Fibroblast of skin of scalp (primary cell): ENCODE results near the gene FOXP2. TPM values are rescaled to one million over a fixed set of nuclear protein-coding genes. Genes with fewer than 3 reads are reported as not detected.
"Not testable (repeated sequence)": the region's sequence is repeated elsewhere in the genome, so short reads cannot be mapped to it uniquely, and the experiment has no call there.

ENCODE experiments used
- DNase-seq: peaks from one replicate; pipeline ENCODE4 v3.0.0-alpha.2; 2013
- polyA plus RNA-seq, 2 experiments: library from polyadenylated mRNA; unstranded; fragments of 120-200 nt; gene quantifications; one replicate each; pipeline ENCODE4 v1.2.1, GENCODE V29; 2013; ENCODE audit not compliant: insufficient read length in 2 of 2

The FOXP2 gene
- polyA plus RNA-seq (2013, experiment 1 of 2; ENCODE audit: insufficient read length) = 11.1 TPM
- 11.5 TPM for polyA plus RNA-seq (2013, experiment 2 of 2; ENCODE audit: insufficient read length)

DNA sequence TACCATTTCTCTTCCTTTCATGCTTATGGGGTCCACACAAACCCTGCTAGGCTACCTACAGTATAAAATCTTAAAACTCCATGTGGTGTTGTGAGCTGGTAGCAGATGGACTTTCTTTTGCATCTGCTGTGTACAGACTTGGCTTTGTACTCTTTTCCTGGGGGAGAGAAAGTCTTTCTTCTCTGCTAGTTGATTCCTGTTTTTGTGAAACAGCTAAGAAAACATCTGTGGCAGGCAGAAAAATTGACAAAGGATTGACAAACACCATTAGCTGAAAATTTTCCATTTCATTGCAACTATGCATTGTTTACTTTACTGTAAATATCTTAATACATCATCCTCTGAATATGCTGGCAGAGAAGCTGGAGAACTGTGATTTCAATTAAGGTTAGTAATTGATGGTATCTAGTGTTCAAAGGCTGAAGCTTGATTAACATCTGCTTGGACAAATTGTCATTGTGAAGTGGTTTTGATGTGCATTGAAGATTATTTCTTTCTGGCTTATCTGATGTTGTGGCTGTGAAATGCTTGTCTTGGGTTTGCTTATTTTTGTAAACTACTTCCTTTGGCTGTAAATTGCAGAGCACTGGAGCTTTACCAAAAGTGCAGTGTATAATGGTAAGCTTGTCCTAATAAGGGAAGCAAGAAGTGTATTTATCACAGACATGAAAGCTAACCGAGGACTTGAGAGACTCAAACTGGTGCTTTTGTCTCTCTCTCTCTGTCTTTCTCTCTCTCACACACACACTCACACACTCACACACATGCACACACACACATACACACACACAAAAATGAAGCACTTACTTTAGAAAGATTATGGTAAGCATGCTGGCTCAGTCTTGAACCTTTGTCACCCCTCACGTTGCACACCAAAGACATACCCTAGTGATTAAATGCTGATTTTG, at the start of gene FOXP2:
TSS of gene FOXP2 (plus strand) at position 660 of the 908 bp plus-strand sequence. CDS start 11,697 bp downstream, outside the sequence.
- peak; percentile 32 for DNase-seq

GRCh38 chr7:114365791-114366190, 48.8 kb upstream of the FOXP2 start:
- DNase-seq = peak; percentile 4

DNA sequence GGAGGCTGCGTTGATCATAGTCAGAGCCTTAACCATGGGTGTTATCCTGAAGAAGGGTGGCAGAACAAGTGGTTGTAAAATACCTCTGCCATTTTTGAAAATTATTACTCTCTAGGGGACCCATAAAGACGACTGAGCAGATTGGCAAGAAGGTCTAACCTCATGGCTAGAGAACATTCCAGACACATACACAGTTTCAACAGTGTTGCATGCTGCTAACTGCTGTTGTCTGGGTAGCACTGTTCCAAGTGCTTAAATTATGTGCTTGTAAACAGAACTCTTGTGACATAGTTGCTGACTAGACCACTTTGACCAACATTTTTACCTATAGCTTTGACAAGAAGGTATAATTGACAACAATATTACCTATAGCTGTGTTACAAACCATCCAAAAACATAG, 46.1 kb upstream of the FOXP2 start:
- no peak for DNase-seq

DNA sequence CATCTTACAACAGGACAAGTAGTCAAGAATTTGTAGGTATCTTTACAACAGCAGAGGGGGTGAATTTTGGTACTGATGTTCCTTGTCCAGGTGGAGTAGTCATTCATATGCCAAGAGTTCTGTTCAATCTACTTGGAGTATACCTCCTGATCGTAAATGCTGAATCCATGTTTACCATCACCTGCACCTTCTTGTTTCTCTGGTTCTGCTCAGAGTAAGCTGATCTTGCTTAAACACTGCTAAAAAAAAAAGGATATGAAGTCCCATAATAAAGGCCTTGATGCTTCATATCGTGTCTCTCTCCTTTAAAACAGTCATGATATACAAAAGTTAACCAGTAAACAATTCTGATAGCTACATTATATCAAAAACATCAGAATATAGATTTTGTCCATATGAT, 45.3 kb upstream of the FOXP2 start:
- DNase-seq = no peak

DNA sequence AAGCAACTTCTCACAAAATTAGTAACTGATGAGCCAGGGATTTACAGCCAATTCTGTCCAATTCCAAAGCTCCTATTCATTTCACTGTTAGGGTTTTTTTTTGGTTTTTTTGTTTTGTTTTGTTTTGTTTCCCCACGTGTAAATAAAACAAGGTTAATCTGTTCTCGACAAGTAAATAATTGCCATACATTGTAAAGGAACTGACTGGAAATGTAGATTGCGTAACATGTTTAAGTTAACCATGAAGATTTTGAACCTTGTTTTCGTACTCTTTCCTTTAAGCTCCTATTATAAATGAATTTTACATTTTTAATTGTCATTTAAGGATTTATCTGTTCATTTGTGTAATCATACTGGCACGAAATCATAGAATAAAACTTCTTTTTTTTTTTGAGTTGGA, 42.0 kb upstream of the FOXP2 start:
- no peak for DNase-seq

- no peak for DNase-seq
Observed at GRCh38 chr7:114375907-114376306, 38.7 kb upstream of the FOXP2 start.

DNA sequence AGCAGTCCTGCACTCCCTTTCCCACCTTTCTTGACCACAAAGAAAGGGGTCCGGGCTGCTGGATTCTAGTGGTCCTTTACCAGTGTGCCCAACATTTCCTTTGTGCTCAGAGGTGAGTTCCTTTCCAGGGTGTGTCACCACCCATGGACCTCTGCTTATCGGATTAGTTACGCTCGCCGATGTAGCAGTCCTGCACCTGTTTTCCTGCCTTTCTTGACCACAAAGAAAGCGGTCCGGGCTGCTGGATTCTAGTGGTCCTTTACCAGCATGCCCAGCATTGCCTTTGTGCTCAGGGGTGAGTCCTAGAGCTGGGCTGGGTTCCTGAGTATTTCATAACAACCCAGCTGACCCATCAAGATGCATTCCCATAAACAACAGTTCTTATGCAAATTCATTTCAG, 30.7 kb upstream of the FOXP2 start:
- not testable (repeated sequence) for DNase-seq

DNA sequence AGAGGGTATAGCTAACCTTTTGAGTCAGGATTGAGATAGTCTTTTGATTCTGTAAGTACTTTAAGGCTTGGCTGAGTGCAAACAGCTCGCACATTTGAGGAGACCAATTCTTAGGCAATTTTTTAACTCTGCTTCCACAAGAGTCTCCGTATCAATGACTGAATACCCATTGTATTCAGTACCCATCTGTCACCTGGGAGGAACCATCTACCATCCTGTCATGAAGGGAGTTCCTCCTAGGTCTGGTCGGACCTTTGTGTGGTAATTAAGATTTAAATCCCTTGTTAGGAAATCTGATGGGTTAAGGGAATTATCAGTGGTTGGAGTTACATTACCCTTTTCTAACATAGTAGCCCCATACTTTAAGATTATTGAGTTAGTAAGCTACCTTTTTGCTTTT, 30.3 kb upstream of the FOXP2 start:
- DNase-seq = not testable (repeated sequence)

- no peak for DNase-seq
Observed at GRCh38 chr7:114388021-114388420, 26.6 kb upstream of the FOXP2 start.

DNA sequence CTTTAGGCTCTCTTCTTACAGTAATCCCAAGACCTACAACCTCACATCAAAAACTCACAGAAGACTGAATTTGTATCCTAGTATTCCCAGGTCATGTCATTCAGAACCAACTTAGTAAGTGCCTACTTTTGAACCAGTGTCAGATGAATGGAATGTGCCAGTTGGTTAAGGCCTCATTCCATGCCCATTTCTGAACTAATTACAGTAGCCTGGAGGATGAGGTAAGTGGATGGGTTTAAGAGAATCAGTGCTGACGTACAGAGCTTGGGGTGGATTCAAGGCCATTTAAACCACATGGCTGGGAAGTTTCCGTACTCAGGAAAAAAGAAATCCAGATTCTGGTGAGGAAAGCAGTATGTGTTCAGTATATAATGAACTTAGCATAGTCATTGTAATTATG, 21.9 kb upstream of the FOXP2 start:
- peak; percentile 55 for DNase-seq

DNA sequence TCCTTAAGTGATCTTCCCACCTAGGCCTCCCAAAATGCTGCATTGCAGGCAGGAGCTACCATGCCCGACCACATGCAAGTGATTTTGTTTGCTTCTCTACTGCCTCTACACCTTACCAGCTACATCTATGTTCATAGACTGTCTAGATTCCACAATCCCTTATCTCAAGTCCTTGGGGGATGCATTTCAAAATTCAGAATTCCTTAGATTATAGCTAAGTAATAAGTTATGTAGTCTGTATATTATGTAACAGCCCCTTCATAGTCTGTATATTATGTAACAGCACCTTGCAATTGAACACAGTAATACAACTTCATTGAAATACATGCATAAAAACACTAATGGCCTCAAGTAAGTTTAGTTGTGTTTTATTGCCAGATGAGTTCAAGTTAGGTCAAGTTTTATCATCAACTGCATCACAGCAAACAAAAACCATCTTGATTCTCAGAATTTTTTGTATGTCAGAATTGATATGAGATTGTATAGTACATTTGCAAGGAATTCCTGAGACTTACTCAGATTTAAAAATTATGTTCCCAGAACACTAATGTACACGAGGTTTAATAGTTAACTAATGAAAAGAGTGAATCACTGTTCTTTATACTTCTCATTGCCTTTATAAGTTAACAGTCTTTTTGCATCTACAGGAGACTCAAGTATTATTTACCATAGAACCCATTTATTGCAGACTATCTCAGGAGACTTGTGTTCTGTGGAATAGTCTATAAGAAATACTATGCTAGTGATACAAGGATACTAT, 11.6 kb upstream of the FOXP2 start:
- DNase-seq = no peak

DNA sequence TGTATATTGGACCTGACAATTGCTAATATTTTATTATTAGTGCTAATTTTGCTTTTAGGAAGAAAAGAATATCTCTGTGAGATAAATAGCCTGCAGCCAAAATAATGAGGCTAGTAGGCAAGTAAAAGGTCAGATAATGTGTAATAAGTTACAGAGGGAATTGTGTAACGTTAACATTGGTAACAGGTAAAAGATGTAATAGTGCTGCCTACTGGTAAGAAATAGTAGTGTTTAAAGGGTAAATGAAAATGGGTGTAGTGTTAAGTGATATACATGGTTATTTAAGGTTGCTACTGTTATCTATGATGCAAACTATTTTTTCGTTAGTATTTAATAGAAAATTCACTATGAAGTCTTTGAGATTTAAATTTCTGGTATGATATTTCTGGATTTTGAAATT, 9.2 kb upstream of the FOXP2 start:
- peak; percentile 20 for DNase-seq

DNA sequence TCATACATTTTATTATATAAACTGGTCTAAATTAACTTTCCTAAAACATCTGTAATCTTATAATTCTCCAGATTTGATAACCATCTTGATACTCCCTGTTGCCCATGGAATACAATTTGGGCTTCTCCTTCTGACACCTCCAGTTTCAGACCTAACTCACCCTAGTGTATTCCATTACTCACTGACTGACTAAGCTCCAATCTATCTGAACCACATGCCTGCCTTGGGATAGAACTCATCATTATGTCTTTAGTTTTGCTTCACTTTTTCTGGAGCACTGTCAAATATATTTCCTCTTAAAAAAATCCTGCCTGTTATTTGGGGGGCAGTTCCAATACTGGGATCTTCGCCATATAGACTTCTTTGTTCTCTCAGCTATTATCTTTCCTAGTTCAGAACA, 4.9 kb upstream of the FOXP2 start:
- peak; percentile 47 for DNase-seq

DNA sequence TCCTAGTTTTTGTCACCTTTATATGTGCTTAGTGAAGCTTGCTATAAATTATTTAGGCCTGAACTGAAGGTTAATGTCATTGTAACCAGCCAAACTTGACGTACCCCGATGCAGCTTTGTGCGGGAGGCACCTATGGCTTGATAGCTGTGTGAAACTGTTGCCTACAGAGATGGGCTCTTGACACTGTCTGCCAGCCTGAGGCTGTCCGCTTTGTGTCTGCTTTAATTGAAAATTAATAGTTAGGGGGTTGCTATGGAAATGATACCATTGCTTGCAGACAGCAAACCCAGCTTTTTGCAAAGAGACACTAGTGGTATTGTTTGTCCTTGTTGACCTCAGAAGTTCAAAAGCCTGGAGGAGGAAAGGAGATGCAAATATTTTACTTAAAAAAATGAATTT, 2.1 kb upstream of the FOXP2 start:
- DNase-seq = no peak

GRCh38 chr7:114413761-114414155, 857 bp upstream of the FOXP2 start:
- DNase-seq = no peak

GRCh38 chr7:114415064-114415989, 712 bp downstream of the FOXP2 start:
- DNase-seq = no peak

DNA sequence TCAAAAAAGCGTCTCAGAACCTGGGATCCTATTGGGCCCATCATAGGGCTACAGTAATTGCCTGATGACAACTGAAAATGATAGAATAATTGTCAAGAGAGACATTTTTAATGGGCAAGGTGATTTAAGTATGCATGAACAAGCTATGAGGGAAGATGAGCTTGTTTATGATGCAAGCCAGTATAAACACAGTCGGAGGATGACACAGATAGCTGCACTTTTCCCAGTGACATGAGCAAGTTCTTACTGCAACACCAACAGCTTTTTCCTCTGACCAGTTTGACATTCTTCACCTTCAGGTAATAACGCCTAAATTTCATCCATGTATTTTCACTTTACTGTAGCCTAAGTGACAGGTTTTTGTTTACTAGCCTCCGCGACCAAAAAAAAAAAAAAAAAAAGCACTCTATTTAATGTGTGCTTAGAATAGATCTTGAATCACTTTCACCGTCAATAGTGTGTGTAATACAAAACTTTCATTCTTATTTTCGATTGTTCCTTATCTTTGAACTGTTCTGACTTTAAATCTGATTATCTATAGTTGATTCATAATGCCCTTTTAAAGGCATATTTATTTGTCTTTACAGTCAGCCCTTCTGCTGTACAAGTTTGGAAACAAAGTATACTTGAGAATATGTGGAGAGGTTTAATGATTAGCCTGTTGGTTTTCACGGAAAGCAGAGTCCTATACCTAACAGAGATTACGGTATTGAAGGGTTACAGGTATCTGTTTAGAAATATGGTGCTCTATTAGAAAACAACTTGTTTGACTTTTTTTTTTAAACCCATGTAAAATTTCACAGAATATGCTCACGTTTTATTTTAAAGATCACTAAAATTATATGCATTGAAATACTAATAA, 1.7 kb downstream of the FOXP2 start:
- DNase-seq = no peak

DNA sequence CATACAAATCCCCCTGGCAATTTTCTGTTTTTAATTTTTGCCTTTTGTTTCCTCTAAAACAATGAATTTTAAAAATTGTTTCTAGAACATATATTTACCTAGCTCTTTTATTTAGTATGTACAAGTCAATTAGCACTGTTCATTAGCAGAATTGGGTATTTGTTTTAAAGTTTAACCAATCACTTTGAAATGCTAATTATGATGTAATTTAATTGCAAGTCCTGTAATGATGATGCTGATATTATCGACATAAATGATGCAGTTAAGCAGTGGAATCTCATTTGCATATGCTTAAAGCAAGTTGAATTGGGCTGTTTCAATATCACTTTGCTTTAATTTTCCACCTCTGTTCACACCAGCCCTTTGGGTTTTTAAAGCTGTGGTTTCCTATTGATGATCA, 2.7 kb downstream of the FOXP2 start:
- no peak for DNase-seq

DNA sequence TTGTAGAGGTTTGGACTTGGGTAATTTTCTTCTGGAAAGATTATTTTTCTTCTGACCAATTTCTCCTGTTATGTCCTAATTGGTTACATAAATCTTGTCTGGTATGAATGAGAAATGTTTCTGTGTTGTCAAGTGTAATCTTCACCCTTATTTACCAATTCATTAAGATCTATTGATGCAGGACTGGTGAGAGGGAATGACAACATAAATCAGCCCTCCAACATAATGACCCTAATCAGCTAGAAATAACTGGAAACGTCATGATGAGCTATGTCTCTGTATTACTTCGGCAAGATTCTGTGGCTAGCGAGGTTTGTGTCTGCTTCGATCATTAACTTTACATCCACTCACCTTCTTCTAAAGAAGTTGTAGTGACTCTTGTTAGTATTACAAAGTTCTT, 3.5 kb downstream of the FOXP2 start:
- DNase-seq = no peak

DNA sequence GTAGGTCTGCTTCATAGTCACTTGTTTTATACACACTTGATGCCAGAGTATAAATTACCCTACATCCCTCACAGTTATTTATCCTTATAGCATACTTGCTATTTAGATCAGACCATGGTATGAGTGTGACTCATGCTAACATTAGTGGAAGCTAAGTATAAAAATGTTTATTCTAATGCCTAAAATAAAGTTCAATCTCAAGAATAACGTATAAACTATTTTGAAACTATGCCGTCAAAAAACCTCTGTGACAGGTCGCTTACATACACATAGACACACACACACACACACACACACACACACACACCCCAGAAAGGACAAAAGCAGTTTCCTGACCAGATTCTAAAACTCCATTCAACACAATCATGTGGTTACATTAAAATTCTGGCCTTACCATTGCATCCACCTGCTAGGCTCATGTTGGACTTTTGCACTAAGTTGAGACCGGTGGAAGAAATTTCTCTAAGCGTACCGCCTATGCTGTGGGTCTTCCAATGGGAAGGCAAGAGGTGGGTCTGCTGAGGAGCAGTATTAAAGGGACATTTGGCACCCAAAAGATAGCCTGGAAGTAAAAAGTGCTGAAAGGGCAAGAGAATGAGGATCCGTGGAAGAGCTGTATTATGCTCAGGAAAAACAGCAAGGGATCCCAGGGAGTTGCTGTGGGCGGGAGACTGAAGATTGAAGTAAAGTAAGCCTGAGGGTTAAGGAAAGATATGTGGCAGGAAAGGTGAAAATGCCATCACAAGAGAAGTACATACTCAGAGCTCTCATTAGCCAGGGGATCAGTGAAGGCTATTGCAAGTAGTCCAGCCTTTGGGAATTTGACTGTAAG, 5.0 kb downstream of the FOXP2 start:
- peak; percentile 27 for DNase-seq
